Fibroblast of villous mesenchyme (primary cell): Measurements from ENCODE around the gene TSC2. TPM values are rescaled to one million over a fixed set of nuclear protein-coding genes. Genes with fewer than 3 reads are reported as not detected.

Experiments
- DNase-seq: peaks from one replicate; pipeline ENCODE4 v3.0.0-alpha.2; 2010; ENCODE audit warnings: low read depth
- H3K4me3 ChIP-seq: 2 replicates; pipeline ENCODE4 v1.5.1; 2011; ENCODE audit warnings: low read depth, mild to moderate bottlenecking, low read length
- CTCF ChIP-seq: IDR thresholded peaks from 2 replicates; pipeline ENCODE4 v1.5.1; 2012; ENCODE audit warnings: low read depth, mild to moderate bottlenecking, low read length; ENCODE audit not compliant: insufficient read depth
- total RNA-seq: library from RNA; depleted of rRNA; stranded (reverse); fragments of >200 nt; gene quantifications from 2 replicates; pipeline ENCODE4 v1.2.3, GENCODE V29; 2012

The TSC2 gene
- total RNA-seq, 1 donor: 62.6 TPM

GRCh38 chr16:2083876-2084780 lies 36.3 kb downstream of the TSC2 start:
- no peak for TF ChIP-seq CTCF
- no peak for DNase-seq
- no peak overlapping the region for H3K4me3 ChIP-seq

- H3K4me3 ChIP-seq: no peak overlapping the region
- no peak for DNase-seq
- no peak for TF ChIP-seq CTCF
These were observed 37.3 kb downstream of the TSC2 start for GRCh38 chr16:2084895-2085625.

- no peak for TF ChIP-seq CTCF
- H3K4me3 ChIP-seq: no peak overlapping the region
- no peak for DNase-seq
These were observed 37.9 kb downstream of the TSC2 start for GRCh38 chr16:2085669-2086068.

- DNase-seq: no peak
- H3K4me3 ChIP-seq: no peak overlapping the region
- TF ChIP-seq CTCF: no peak
These were observed 38.4 kb downstream of the TSC2 start for GRCh38 chr16:2086106-2086742.

GRCh38 chr16:2086812-2087747 lies 39.3 kb downstream of the TSC2 start:
- TF ChIP-seq CTCF: no peak
- no peak for DNase-seq

More at GRCh38 chr16:2086812-2087747, 39.3 kb downstream of the TSC2 start:
- no peak overlapping the region for H3K4me3 ChIP-seq
